GM19193 (cell line): ENCODE measurements around the gene KCNJ16.

Source experiments
- POLR2A ChIP-seq: IDR thresholded peaks from 4 replicates; pipeline ENCODE4 v1.6.1; 2011; ENCODE audit not compliant: insufficient read depth, insufficient read length; ENCODE audit errors: extremely low read depth

The KCNJ16 gene

DNA sequence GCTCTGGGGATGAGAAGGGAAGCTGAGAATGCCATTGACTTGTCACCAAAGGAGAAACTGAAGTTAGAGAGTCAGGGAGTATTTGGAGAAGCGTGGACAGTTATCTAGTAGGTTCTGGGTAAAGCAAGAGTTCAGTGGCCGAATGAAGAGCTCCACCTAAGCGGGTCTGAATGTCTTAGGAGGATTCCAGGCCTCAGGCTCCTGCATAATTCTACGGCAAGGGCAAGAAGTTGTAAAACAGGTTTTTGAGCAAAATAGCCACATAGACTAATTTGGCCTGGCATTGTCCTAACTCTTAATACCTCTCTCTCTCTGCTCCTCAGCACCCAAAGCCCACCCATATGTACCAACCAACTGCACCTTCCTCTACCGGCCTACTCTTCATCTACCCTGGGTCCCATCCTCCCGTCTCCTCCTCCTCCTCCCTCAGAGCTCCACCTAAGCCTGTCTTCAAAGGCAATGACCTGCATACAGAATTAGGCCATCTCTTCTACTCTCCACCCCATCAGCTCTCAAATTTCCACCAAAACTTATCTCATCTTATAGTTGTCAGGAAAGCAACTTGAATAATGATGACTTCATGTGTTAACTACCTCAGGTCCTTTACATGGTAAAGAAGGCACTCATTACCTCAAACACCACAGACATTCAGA, 52.3 kb downstream of the KCNJ16 start:
- no peak for TF ChIP-seq POLR2A

GRCh38 chr17:70128727-70129238, 53.8 kb downstream of the KCNJ16 start:
- no peak for TF ChIP-seq POLR2A

DNA sequence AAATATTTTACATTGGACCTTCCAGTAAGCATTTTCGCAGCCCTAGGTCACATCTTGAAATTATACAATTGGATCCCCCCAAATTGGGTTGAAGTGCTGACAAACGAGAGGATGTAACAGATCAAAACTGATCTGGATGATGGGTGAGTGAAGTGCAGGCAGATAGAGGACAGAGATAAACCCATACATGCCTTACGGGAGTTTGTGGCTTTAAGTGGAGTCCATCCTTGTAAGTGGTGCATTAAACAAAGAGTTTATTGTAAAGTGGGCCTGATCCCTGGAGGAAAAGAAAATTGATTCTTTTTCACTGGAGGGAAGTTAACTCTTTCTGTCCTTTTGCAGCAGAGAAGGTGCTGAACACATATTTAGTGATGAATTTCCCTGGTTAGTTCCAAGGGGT, 55.3 kb downstream of the KCNJ16 start:
- TF ChIP-seq POLR2A: no peak

GRCh38 chr17:70132505-70132904, 57.5 kb downstream of the KCNJ16 start:
- no peak for TF ChIP-seq POLR2A

GRCh38 chr17:70134042-70134441, 59.0 kb downstream of the KCNJ16 start:
- TF ChIP-seq POLR2A: no peak

- TF ChIP-seq POLR2A: no peak
Observed at GRCh38 chr17:70134777-70135176, 59.8 kb downstream of the KCNJ16 start.

- no peak for TF ChIP-seq POLR2A
Observed at GRCh38 chr17:70136131-70136530, 61.1 kb downstream of the KCNJ16 start.

GRCh38 chr17:70137451-70138230, 62.6 kb downstream of the KCNJ16 start:
- no peak for TF ChIP-seq POLR2A

GRCh38 chr17:70138291-70138865, 63.4 kb downstream of the KCNJ16 start:
- TF ChIP-seq POLR2A: no peak

- no peak for TF ChIP-seq POLR2A
Observed at GRCh38 chr17:70139449-70139993, 64.5 kb downstream of the KCNJ16 start.

- no peak for TF ChIP-seq POLR2A
Observed at GRCh38 chr17:70144260-70144846, 69.3 kb downstream of the KCNJ16 start.

GRCh38 chr17:70153210-70153609, 78.2 kb downstream of the KCNJ16 start:
- TF ChIP-seq POLR2A: no peak

- no peak for TF ChIP-seq POLR2A
Observed at GRCh38 chr17:70157151-70157550, 82.1 kb downstream of the KCNJ16 start.

DNA sequence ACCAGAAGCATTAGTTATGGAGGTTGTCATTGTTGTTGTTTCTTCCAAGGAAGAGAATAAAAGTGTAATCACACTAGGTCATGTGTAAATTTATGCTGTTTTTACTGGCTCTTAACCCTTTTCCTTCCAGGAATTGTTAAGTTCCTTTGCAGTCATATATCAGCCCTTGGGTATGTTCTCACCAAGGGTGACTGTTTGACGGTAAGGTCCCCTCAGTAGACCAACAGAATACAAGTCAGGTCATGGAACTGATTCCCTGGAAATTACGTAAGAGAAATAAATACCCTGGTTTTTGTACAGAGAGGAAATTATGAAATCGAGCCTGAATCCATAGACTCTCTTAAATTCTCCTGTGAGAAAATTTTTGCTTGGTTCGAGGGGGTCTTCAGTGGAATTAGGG, 83.2 kb downstream of the KCNJ16 start:
- TF ChIP-seq POLR2A: no peak

DNA sequence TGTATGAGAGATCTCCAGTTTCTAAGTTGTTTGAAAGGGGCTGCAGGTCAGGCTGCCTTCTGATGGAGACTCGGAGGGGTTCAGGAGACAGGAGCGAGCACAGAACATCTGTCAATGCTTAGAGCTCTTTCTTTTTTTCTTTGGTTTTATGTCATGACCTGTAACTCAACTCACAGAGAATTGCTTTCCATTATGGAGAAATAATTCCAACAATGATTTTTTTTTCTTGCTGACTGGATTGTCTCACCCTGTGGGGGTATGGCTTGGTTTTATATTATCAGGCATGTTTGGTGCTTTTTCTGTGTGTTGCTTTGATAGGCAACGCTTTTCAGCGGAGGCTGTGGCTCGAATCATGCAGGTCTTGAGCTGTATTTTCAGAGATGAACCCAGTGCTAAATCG, 83.6 kb downstream of the KCNJ16 start:
- no peak for TF ChIP-seq POLR2A

DNA sequence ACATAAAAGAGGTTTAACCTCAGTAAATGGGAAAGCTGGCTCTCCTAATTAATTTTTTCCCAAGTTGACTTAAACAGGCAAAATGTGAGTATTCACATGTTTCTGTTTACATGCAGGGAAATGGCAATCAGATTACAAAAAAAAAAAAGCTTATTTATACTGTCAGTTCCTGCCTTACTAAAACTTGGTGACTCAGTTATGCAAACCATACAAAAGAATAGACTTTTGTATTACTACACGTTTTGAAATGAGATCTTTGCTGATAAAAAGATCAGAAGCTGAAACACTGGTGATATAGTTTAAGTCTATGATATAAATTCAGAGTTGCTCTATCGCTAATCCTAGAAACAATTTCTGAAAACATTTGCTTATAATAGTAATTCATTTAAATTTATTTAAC, 85.0 kb downstream of the KCNJ16 start:
- no peak for TF ChIP-seq POLR2A

GRCh38 chr17:70161519-70161918, 86.5 kb downstream of the KCNJ16 start:
- no peak for TF ChIP-seq POLR2A
